ENCODE data around the gene TPCN2.

The TPCN2 gene

DNA sequence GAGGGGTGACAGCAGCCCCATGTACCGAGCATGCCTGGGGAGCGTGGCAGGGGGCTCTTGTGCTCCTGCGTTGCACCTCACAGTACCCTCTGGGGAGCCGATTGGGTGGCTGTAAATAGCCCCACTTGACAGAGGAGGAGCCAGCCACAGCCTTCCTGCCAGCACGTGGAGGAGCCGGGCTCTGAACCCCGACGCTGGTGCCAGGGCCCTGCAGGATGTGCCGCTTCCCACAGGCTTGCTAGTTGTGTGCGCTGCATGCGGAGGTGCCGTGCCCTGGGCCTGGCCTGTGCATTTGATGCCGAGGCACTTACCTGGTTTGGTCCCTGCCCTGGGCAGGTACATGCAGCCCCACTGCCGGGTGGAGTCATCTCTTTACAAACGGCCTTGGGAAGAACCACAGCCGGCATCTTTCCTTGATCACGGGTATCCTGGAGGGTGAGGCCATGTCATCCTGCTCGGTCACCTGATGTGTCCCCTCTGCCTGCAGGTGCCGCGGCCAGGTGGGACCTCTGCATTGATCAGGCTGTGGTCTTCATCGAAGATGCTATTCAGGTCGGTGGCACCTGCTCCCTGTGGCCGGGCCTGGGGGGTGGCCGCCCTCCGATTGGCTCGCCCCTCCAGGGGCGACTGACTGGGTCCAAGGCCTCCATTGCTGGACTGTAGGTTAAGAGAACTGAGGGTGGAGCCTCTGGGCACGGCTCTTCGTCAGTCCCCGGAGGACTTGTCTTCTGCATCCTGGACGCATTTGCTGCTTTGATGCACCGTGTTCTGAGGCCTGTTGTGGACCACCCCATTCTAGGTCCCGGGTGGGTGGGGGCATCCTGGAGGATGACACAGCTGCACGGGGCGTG lies 5.0 kb downstream of the TPCN2 start:
- 95% methylated on average over 35 of the region's 35 CpGs for WGBS
- no peak overlapping the region for H3K4me3 ChIP-seq (ENCODE audit: low read length)
- H3K36me3 ChIP-seq (ENCODE audit: insufficient read depth, low read length): peaks cover 25% of the 10 kb centered on the region; the same call in 1 of the 2 replicates
- no peak overlapping the region for H3K9ac ChIP-seq (ENCODE audit: low read depth, low read length)
- H3K9me3 ChIP-seq (ENCODE audit: insufficient read depth, low read depth, low read length): no peaks in the 10 kb centered on the region
- H3K27ac ChIP-seq (ENCODE audit: low read depth, low read length): no peak overlapping the region
- H3K27me3 ChIP-seq (ENCODE audit: insufficient read depth, low read length): no peaks in the 10 kb centered on the region
- H3K4me1 ChIP-seq (ENCODE audit: insufficient read depth, low read length): no peaks in the 10 kb centered on the region

DNA sequence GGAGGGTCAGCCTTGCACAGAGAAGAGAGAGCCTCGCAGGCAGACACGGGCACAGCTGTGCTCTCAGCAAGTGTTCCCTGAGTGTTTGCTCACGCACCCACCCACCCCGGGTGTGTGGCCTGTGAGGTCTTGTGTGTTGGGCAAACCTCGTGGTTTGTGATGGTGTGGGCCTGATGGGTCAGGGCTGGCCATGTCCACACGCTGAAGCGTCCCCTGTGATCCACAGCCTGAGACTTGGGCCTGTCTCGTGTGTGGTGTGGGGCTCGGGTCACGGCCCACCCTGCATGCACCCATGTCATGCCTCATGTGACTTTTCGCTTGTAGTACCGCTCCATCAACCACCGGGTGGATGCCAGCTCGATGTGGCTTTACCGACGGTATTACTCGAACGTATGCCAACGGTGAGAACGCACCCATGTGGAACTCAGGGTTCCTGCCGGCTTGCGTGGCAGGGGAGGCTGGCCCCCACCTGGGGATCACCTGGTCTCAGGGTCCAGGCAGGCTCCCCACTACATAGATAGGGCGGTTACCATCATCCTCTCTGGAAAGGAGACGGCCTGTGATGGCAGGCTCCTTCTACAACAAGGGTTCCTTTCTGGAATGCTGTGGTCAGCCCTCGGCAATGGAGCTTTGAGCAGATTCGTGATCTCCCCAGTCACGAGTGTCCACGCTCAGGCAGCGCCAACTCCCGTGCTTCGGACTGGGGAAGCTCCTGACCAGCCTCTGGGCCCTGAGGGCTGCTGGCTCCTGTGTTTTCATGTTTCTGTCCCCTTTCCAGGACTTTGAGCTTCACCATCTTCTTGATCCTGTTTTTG lies 5.9 kb downstream of the TPCN2 start:
- H3K27ac ChIP-seq (ENCODE audit: low read depth, low read length): no peak overlapping the region
- no peaks in the 10 kb centered on the region for H3K9me3 ChIP-seq (ENCODE audit: insufficient read depth, low read depth, low read length)
- H3K27me3 ChIP-seq (ENCODE audit: insufficient read depth, low read length): no peaks in the 10 kb centered on the region
- 95% methylated on average over 31 of the region's 31 CpGs for WGBS
- H3K4me1 ChIP-seq (ENCODE audit: insufficient read depth, low read length): no peaks in the 10 kb centered on the region
- H3K36me3 ChIP-seq (ENCODE audit: insufficient read depth, low read length): peaks cover 26% of the 10 kb centered on the region; the same call in 1 of the 2 replicates
- no peak overlapping the region for H3K9ac ChIP-seq (ENCODE audit: low read depth, low read length)
- H3K4me3 ChIP-seq (ENCODE audit: low read length): no peak overlapping the region

DNA sequence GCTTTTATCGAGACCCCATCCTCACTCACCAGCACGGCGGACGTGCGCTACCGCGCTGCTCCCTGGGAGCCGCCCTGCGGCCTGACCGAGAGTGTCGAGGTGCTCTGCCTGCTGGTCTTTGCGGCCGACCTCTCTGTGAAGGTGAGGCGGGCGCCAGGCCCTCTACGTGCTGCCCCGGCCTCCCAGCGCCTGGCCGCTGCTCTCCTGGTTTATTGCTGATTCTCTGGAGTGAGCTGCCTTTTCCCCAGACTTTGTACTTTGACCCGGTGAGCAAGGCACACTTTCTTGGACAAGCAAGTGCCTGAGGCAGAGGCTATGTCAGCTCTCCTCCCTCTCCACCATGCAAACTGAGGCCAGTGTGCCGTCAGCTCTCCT lies 6.5 kb downstream of the TPCN2 start:
- WGBS: 95% methylated on average over 21 of the region's 21 CpGs
- H3K36me3 ChIP-seq (ENCODE audit: insufficient read depth, low read length): peaks cover 26% of the 10 kb centered on the region; the same call in 1 of the 2 replicates
- H3K4me1 ChIP-seq (ENCODE audit: insufficient read depth, low read length): no peaks in the 10 kb centered on the region

DNA sequence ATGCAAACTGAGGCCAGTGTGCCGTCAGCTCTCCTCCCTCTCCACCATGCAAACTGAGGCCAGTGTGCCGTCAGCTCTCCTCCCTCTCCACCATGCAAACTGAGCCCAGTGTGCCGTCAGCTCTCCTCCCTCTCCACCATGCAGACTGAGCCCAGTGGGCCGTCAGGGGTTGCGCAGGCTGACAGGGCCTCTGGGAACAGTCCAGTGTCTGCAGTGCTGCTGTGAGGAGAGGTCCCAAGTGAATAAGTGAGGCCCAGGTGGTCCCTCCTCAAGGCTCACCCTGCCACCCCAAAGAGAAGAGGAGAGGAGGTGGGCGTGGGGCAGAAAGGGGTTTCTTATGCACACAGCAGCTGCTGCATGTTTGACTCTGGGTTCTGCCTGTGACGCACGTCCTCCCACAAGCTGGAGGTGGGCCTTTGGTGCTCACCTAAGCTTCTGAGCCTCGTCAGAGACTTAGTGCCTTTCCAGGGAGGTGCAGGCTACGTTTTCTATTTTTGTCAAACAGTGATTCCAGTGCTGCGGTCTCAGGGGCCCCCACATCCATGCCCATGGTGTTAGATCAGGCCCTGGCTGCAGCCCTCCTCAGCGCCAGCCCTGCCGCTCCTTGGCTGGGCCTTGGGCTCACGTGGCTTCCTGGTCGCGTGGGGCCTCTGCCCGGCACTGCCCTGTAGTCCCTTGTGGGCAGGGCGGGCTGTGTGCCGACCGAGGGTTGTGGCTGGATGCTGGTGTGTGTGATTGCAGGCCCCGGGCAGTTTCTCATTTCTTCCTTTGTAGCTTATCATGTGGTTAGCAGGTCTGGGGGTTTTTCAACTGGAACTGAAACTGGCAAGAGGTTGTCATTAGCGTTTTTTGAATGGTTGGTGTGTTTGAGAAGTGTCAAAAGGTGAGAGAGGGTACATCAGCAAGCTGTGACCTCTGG lies 7.1 kb downstream of the TPCN2 start:
- H3K36me3 ChIP-seq (ENCODE audit: insufficient read depth, low read length): peaks cover 26% of the 10 kb centered on the region; the same call in 1 of the 2 replicates
- 89% methylated on average over 21 of the region's 22 CpGs for WGBS

More for the DNA sequence above, 6.5 kb downstream of the TPCN2 start:
- Histone ChIP-seq H3K27ac (ENCODE audit: low read depth, low read length) (no peak overlapping the region), H3K27me3 (ENCODE audit: insufficient read depth, low read length) (no peaks in the 10 kb centered on the region), H3K9me3 (ENCODE audit: insufficient read depth, low read depth, low read length) (no peaks in the 10 kb centered on the region), H3K9ac (ENCODE audit: low read depth, low read length) (no peak overlapping the region), H3K4me3 (ENCODE audit: low read length) (no peak overlapping the region)

GRCh38 chr11:69057236-69057635 lies 8.5 kb downstream of the TPCN2 start:
- 96% methylated on average over 15 of the region's 15 CpGs for WGBS
- no peaks in the 10 kb centered on the region for H3K9me3 ChIP-seq (ENCODE audit: insufficient read depth, low read depth, low read length)
- no peak overlapping the region for H3K4me3 ChIP-seq (ENCODE audit: low read length)
- H3K27me3 ChIP-seq (ENCODE audit: insufficient read depth, low read length): no peaks in the 10 kb centered on the region
- H3K9ac ChIP-seq (ENCODE audit: low read depth, low read length): no peak overlapping the region
- no peak overlapping the region for H3K27ac ChIP-seq (ENCODE audit: low read depth, low read length)
- no peaks in the 10 kb centered on the region for H3K4me1 ChIP-seq (ENCODE audit: insufficient read depth, low read length)
- H3K36me3 ChIP-seq (ENCODE audit: insufficient read depth, low read length): peaks cover 26% of the 10 kb centered on the region; the same call in 1 of the 2 replicates

More for the DNA sequence above, 7.1 kb downstream of the TPCN2 start:
- Histone ChIP-seq H3K9me3 (ENCODE audit: insufficient read depth, low read depth, low read length) (no peaks in the 10 kb centered on the region), H3K27me3 (ENCODE audit: insufficient read depth, low read length) (no peaks in the 10 kb centered on the region), H3K4me3 (ENCODE audit: low read length) (no peak overlapping the region), H3K27ac (ENCODE audit: low read depth, low read length) (no peak overlapping the region), H3K9ac (ENCODE audit: low read depth, low read length) (no peak overlapping the region), H3K4me1 (ENCODE audit: insufficient read depth, low read length) (no peaks in the 10 kb centered on the region)

GRCh38 chr11:69057801-69058200 lies 9.1 kb downstream of the TPCN2 start:
- Histone ChIP-seq H3K4me1 (ENCODE audit: insufficient read depth, low read length) (no peaks in the 10 kb centered on the region), H3K27me3 (ENCODE audit: insufficient read depth, low read length) (no peaks in the 10 kb centered on the region), H3K36me3 (ENCODE audit: insufficient read depth, low read length) (peaks cover 30% of the 10 kb centered on the region; the same call in 1 of the 2 replicates), H3K9me3 (ENCODE audit: insufficient read depth, low read depth, low read length) (no peaks in the 10 kb centered on the region), H3K27ac (ENCODE audit: low read depth, low read length) (no peak overlapping the region), H3K4me3 (ENCODE audit: low read length) (no peak overlapping the region), H3K9ac (ENCODE audit: low read depth, low read length) (no peak overlapping the region)
- 94% methylated on average over 13 of the region's 14 CpGs for WGBS

DNA sequence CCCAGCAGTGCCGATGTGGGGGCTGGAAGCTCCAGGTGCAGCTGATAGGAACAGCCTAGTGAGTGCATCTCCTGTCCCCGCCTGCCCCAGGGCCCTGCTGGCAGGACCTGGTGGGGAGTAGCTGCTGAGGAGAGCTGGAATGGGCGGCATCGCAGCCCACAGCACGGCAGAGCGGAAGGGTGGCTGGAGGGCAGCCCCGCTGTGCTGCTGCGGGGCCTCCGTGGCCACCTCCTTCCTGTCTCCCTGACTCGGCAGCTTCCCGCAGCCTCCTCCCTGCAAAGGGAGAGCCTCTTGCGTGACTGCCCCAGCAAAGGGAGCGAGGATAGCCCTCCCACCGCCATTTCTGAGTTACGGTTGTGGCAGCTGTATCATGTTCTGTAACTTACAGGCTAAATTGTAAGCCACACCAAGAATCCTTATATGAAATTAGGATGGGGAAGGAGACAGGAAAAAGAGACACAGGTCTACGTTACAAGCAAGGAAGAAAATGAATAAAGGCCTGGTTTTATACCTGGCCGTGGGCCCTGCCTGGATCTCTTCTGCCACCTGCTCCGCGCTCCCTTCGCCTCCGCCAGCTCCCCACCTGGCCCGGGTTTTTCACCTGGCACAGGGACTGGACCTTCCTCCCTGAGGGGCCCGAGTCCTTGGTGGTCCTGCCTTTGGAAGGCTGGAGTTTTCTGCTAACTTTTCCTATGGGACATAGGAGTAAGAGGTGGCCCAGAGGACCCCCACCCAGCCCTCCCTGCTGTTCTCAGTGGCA lies 10.0 kb downstream of the TPCN2 start:
- 94% methylated on average over 23 of the region's 23 CpGs for WGBS
- no peaks in the 10 kb centered on the region for H3K4me1 ChIP-seq (ENCODE audit: insufficient read depth, low read length)

DNA sequence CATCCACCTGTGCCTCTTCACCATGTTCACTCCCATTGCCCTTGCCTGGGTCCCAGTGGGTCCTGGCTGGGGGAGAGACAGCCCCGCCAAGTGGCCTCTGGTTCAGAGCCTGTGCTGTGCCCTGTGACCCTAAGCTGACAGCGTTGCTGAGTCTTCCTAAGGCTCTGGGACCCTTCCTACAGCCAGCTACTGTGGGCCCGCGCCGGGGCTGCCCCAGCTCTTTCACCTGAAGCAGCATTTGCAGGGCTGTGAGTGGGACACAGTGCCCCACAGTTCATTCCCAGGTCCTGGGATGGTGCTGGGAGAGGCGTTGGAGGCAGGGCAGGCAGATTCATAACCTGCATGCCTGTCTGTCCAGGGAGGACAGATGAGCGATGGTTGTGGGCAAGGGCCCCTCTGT lies 10.7 kb downstream of the TPCN2 start:
- H3K36me3 ChIP-seq (ENCODE audit: insufficient read depth, low read length): peaks cover 33% of the 10 kb centered on the region
- no peaks in the 10 kb centered on the region for H3K9me3 ChIP-seq (ENCODE audit: insufficient read depth, low read depth, low read length)
- no peak overlapping the region for H3K4me3 ChIP-seq (ENCODE audit: low read length)
- no peak overlapping the region for H3K9ac ChIP-seq (ENCODE audit: low read depth, low read length)
- H3K27me3 ChIP-seq (ENCODE audit: insufficient read depth, low read length): no peaks in the 10 kb centered on the region
- no peaks in the 10 kb centered on the region for H3K4me1 ChIP-seq (ENCODE audit: insufficient read depth, low read length)
- H3K27ac ChIP-seq (ENCODE audit: low read depth, low read length): no peak overlapping the region
- WGBS: 93% methylated on average over 7 of the region's 7 CpGs

More for the DNA sequence above, 10.0 kb downstream of the TPCN2 start:
- Histone ChIP-seq H3K27me3 (ENCODE audit: insufficient read depth, low read length) (no peaks in the 10 kb centered on the region), H3K36me3 (ENCODE audit: insufficient read depth, low read length) (peaks cover 35% of the 10 kb centered on the region), H3K9me3 (ENCODE audit: insufficient read depth, low read depth, low read length) (no peaks in the 10 kb centered on the region), H3K9ac (ENCODE audit: low read depth, low read length) (no peak overlapping the region), H3K27ac (ENCODE audit: low read depth, low read length) (no peak overlapping the region), H3K4me3 (ENCODE audit: low read length) (no peak overlapping the region)

DNA sequence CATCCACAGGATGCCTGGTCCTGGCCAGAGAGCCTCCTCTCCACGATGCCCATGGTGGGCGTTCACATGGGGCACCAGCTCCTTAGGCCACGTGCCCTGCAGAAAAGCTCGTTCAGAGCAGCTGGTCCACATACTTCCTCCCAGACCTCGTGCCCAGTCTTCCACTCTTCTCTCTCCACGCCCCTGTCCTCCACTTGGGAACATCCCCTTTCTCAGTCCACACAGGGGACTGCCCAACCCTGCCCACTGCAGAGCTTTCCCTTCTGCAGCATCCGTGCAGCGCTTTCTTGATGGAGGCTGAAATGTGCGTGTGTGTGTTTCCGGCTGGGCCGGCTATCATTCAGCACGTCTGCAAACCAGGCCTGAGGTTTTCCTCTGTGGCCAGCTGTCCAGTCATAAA lies 11.3 kb downstream of the TPCN2 start:
- H3K27ac ChIP-seq (ENCODE audit: low read depth, low read length): no peak overlapping the region
- peaks cover 28% of the 10 kb centered on the region for H3K36me3 ChIP-seq (ENCODE audit: insufficient read depth, low read length)
- no peak overlapping the region for H3K9ac ChIP-seq (ENCODE audit: low read depth, low read length)
- H3K9me3 ChIP-seq (ENCODE audit: insufficient read depth, low read depth, low read length): no peaks in the 10 kb centered on the region
- 95% methylated on average over 12 of the region's 12 CpGs for WGBS
- H3K27me3 ChIP-seq (ENCODE audit: insufficient read depth, low read length): no peaks in the 10 kb centered on the region
- no peak overlapping the region for H3K4me3 ChIP-seq (ENCODE audit: low read length)
- H3K4me1 ChIP-seq (ENCODE audit: insufficient read depth, low read length): no peaks in the 10 kb centered on the region

Measured in HUES64 (cell line).